Measurements from ENCODE around the gene ZNF699. TPM values are rescaled to one million over a fixed set of nuclear protein-coding genes. Genes with fewer than 3 reads are reported as not detected.

ZNF699 gene
- total and polyA plus RNA-seq, 2 donors (not counting 1 experiment from before 2014, with no cell fraction given) = 5.2 to 17.3 TPM

GRCh38 chr19:9308091-9308770, 1.4 kb downstream of the ZNF699 start:
- peak overlapping the region; percentile 99 for H2AFZ ChIP-seq (ENCODE audit: insufficient read depth, low read depth, low read length, poor library complexity, severe bottlenecking)
- peak overlapping the region; percentile 89 for H3K4me2 ChIP-seq (replicated peaks; ENCODE audit: low read depth, low read length, poor library complexity, severe bottlenecking)
- POLR2A ChIA-PET = interaction anchor here (0.6 kb wide), 1 partner anchor 17 kb away, joined by 3 read pairs; no protein-coding TSS in a partner anchor

DNA sequence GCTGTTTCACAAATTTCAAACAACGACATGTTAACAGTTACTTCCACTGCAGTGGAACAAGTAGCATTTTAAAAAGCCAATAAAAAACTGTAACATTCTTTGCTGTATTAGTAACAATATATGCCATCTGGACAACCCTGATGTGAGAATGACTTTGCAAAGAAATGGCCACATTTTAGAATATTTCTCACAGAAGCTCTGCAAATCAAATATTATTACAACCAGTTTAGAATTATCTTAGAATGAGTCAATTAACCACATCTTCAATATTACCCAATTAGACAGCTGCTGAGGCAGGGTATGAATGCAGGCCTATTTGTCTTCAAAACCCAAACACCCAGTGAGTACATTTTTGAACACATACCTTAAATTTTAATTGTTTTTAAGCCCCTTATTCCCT, 3.2 kb downstream of the ZNF699 start:
- Histone ChIP-seq H3K4me2 (replicated peaks; ENCODE audit: low read depth, low read length, poor library complexity, severe bottlenecking) (no peak overlapping the region), H3K9me3 (ENCODE audit: control extremely low read depth in 1 of 3, control insufficient read depth in 2 of 3, insufficient read depth in 1 of 3, low read length in 2 of 3) (peaks cover 6 to 52% (median 19%) of the 10 kb centered on the region in 3 donors), H3K27me3 (replicated peaks in 1 of 4; ENCODE audit: control extremely low read depth in 1 of 4, control insufficient read depth in 3 of 4, insufficient read depth in 4 of 4, low read length in 3 of 4) (no peaks in the 10 kb centered on the region), H3K27ac (ENCODE audit: low read length in 2 of 2) (no peak overlapping the region), H4K20me1 (ENCODE audit: control insufficient read depth, insufficient read depth, low read length, poor library complexity, severe bottlenecking) (no peaks in the 10 kb centered on the region), H3K79me2 (ENCODE audit: control insufficient read depth, insufficient read depth, low read length) (peaks cover 49% of the 10 kb centered on the region), H3K9ac (ENCODE audit: low read length) (no peak overlapping the region), H3K36me3 (replicated peaks in 1 of 2; ENCODE audit: control extremely low read depth in 1 of 2, control insufficient read depth in 1 of 2, extremely low read depth in 1 of 2, insufficient read depth in 2 of 2, low read length in 1 of 2) (peaks cover 16 to 37% of the 10 kb centered on the region in 2 experiments), H3K4me1 (ENCODE audit: control insufficient read depth in 2 of 2, insufficient read depth in 2 of 2, low read length in 2 of 2) (peaks cover 9 to 12% of the 10 kb centered on the region in 2 donors), H3K4me3 (ENCODE audit: control extremely low read depth in 1 of 5, extremely low read depth in 1 of 5, insufficient read depth in 1 of 5, low read depth in 2 of 5, low read length in 4 of 5) (no peak overlapping the region), H2AFZ (ENCODE audit: insufficient read depth, low read depth, low read length, poor library complexity, severe bottlenecking) (no peak overlapping the region)
- TF ChIP-seq, protein P1, sequence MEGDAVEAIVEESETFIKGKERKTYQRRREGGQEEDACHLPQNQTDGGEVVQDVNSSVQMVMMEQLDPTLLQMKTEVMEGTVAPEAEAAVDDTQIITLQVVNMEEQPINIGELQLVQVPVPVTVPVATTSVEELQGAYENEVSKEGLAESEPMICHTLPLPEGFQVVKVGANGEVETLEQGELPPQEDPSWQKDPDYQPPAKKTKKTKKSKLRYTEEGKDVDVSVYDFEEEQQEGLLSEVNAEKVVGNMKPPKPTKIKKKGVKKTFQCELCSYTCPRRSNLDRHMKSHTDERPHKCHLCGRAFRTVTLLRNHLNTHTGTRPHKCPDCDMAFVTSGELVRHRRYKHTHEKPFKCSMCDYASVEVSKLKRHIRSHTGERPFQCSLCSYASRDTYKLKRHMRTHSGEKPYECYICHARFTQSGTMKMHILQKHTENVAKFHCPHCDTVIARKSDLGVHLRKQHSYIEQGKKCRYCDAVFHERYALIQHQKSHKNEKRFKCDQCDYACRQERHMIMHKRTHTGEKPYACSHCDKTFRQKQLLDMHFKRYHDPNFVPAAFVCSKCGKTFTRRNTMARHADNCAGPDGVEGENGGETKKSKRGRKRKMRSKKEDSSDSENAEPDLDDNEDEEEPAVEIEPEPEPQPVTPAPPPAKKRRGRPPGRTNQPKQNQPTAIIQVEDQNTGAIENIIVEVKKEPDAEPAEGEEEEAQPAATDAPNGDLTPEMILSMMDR (IDR thresholded peaks at IDR 0.05) = no peak
- TF ChIP-seq EZH2 (IDR thresholded peaks at IDR 0.05; ENCODE audit: borderline replicate concordance, insufficient read depth, low read depth, low read length, poor library complexity, severe bottlenecking) = no peak
- no CpG with 5 or more reads among the region's 1 CpG for WGBS (ENCODE audit: insufficient coverage)
- intact Hi-C loops (cut with micrococcal nuclease) = loop anchor here (5.0 kb wide), 1 partner anchor 99 kb away; no protein-coding TSS in a partner anchor
- ChIA-PET POLR2A (no interaction called here), CTCF (no interaction called here)
- H3K9me3 Mint-ChIP-seq (ENCODE audit: insufficient read depth) = peaks cover 8% of the 10 kb centered on the region
- peaks cover 22% of the 10 kb centered on the region for H3K4me1 Mint-ChIP-seq
- DNase-seq (no peak), ATAC-seq (ENCODE audit: low read depth) (no peak)
- H3K4me3 Mint-ChIP-seq = no peak overlapping the region
- H3K27me3 Mint-ChIP-seq = no peaks in the 10 kb centered on the region
- H3K27ac Mint-ChIP-seq = no peak overlapping the region

More at GRCh38 chr19:9308091-9308770, 1.4 kb downstream of the ZNF699 start:
- Mint-ChIP-seq H3K9me3 (ENCODE audit: insufficient read depth) (peaks cover 2% of the 10 kb centered on the region), H3K27ac (peak overlapping the region; percentile 92), H3K4me3 (peak overlapping the region; percentile 87), H3K4me1 (peaks cover 24% of the 10 kb centered on the region), H3K27me3 (no peaks in the 10 kb centered on the region)
- Histone ChIP-seq H3K4me3 (ENCODE audit: control extremely low read depth in 1 of 5, extremely low read depth in 1 of 5, insufficient read depth in 1 of 5, low read depth in 2 of 5, low read length in 4 of 5) (peak overlapping the region in 4 of 5 experiments; percentile 77 to 100 (median 87)), H4K20me1 (ENCODE audit: control insufficient read depth, insufficient read depth, low read length, poor library complexity, severe bottlenecking) (no peaks in the 10 kb centered on the region), H3K27ac (ENCODE audit: low read length in 2 of 2) (no peak overlapping the region), H3K79me2 (ENCODE audit: control insufficient read depth, insufficient read depth, low read length) (peaks cover 44% of the 10 kb centered on the region), H3K9ac (ENCODE audit: low read length) (peak overlapping the region; percentile 99), H3K36me3 (replicated peaks in 1 of 2; ENCODE audit: control extremely low read depth in 1 of 2, control insufficient read depth in 1 of 2, extremely low read depth in 1 of 2, insufficient read depth in 2 of 2, low read length in 1 of 2) (peaks cover 4 to 20% of the 10 kb centered on the region in 2 experiments), H3K9me3 (ENCODE audit: control extremely low read depth in 1 of 3, control insufficient read depth in 2 of 3, insufficient read depth in 1 of 3, low read length in 2 of 3) (peaks cover 0 to 60% (median 12%) of the 10 kb centered on the region in 3 donors), H3K4me1 (ENCODE audit: control insufficient read depth in 2 of 2, insufficient read depth in 2 of 2, low read length in 2 of 2) (peaks cover 9 to 12% of the 10 kb centered on the region in 2 donors), H3K27me3 (replicated peaks in 1 of 4; ENCODE audit: control extremely low read depth in 1 of 4, control insufficient read depth in 3 of 4, insufficient read depth in 4 of 4, low read length in 3 of 4) (no peaks in the 10 kb centered on the region)
- no CpG with 5 or more reads among the region's 10 CpGs for WGBS (ENCODE audit: insufficient coverage)
- ATAC-seq (ENCODE audit: low read depth) (no peak), DNase-seq (no peak)
- TF ChIP-seq, protein P1 (IDR thresholded peaks at IDR 0.05) = no peak
- TF ChIP-seq EZH2 (IDR thresholded peaks at IDR 0.05; ENCODE audit: borderline replicate concordance, insufficient read depth, low read depth, low read length, poor library complexity, severe bottlenecking) = no peak
- CTCF ChIA-PET = interaction anchor here (0.7 kb wide), 1 partner anchor 488 kb away, joined by 4 read pairs; no protein-coding TSS in a partner anchor
- intact Hi-C loops (cut with micrococcal nuclease) = loop anchor here (5.0 kb wide), 1 partner anchor 101 kb away; no protein-coding TSS in a partner anchor
